NCI-H526 (cell line): Measurements from ENCODE around the gene SMIM36.
A peak's percentile ranks its signal among the peaks of the same experiment; 100 is the strongest.
"Not testable (repeated sequence)": the region's sequence is repeated elsewhere in the genome, so short reads cannot be mapped to it uniquely, and the experiment has no call there.

Experiments
- DNase-seq, 2 experiments: peaks; one replicate each; lab custom pipeline; 2025; lab: John Stamatoyannopoulos, UW

SMIM36 gene

GRCh38 chr17:55510986-55511721, at the start of gene SMIM36:
SMIM36 (minus strand) TSS chr17:55511452.
- no peak for DNase-seq

DNA sequence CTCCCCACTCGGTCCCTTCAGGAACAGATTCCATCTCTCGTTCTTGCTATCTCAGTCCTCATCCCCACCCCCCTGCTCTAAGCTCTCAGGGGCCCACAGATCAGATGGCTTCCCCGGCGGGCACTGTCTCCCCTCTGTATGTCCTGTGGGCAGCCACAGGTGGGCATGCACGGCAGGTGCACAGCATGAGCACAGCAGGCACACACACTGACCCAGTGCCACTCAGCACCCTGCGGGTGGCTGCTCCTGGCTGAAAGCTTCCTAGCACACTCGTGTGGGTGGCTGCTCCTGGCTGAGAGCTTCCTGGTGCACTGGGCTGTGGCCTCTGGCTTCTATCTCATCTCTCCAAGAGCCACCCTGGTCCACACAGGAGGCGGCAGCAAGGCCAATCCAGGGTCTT, 44.5 kb upstream of the SMIM36 start:
- DNase-seq: no peak

- DNase-seq: peak; percentile 14 to 24
These were observed 37.9 kb upstream of the SMIM36 start for GRCh38 chr17:55549140-55549539.

GRCh38 chr17:55546991-55547664, 35.9 kb upstream of the SMIM36 start:
- DNase-seq: no peak

DNA sequence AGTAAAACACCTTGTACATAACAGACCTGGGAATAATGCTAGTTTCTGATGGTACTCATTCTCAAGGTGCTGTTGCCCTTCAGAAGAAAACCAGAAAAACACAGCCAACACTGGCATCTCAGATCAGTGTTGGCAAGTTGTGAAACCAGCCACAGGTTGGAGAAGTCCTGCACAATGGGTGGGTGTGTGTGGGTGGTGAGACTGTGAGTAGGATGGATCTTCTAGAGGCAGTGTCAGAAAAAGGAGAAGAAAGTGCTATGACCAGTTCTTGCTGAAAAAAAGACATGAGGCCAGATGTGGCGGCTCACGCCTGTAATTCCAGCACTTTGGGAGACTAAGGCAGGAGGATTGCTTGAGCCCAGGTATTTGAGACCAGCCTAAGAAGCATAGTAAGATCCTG, 35.2 kb upstream of the SMIM36 start:
- no peak for DNase-seq

DNA sequence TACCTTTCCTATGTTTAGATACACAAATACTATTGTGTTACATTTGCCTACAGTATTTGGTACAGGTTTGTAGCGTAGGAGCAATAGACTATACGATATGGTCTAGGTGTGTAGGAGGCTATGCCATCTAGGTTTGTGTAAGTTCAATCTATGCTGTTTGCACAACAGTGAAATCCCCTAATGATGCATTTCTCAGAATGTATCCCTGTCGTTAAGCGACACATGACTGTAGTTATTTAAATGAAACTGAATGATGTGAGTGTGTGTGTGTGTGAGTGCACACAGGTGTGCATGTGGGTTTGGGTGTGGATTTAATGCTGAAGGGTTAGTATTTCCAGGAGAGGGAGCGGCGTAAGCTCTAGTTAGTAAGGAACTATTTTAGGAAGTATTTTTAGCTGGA, 34.6 kb upstream of the SMIM36 start:
- no peak for DNase-seq

- DNase-seq: no peak
These were observed 32.5 kb upstream of the SMIM36 start for GRCh38 chr17:55543709-55544108.

DNA sequence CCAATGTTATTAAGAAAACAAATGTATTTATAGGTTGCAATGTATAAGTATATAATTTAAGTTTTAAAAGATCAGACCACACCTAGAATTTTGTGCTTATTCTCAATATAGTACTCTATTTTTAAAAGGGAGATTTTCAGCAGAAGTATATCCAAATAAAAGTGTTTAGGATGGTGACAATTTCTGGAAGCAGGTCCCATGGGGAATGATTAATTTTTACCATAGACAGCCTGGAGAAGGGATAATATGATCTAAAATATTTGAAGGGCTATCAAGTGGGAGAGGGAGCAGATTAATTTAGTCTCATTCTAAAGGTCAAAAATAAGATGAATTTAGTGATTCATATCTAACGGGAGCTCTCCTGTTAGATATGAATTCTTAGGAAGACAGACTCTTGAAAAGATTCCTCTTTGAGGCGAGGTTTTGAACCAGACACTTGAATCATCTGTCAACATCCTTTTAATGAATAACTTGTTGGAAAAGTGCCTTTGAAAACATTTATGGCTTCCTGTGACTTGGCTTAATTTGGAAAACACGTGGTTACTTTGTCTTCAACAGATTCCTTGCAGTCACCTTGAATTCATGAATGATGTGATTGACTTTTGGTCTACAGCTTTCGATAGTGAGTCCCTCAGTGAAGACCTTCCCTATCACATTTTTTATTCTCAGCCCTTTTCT, 29.3 kb upstream of the SMIM36 start:
- no peak for DNase-seq

- no peak for DNase-seq
These were observed 25.0 kb upstream of the SMIM36 start for GRCh38 chr17:55536205-55536604.

GRCh38 chr17:55533608-55534007, 22.4 kb upstream of the SMIM36 start:
- DNase-seq: no peak

- no peak for DNase-seq
These were observed 21.4 kb upstream of the SMIM36 start for GRCh38 chr17:55532670-55533069.

- no peak for DNase-seq
These were observed 19.9 kb upstream of the SMIM36 start for GRCh38 chr17:55531053-55531728.

GRCh38 chr17:55530064-55530463, 18.8 kb upstream of the SMIM36 start:
- no peak for DNase-seq

DNA sequence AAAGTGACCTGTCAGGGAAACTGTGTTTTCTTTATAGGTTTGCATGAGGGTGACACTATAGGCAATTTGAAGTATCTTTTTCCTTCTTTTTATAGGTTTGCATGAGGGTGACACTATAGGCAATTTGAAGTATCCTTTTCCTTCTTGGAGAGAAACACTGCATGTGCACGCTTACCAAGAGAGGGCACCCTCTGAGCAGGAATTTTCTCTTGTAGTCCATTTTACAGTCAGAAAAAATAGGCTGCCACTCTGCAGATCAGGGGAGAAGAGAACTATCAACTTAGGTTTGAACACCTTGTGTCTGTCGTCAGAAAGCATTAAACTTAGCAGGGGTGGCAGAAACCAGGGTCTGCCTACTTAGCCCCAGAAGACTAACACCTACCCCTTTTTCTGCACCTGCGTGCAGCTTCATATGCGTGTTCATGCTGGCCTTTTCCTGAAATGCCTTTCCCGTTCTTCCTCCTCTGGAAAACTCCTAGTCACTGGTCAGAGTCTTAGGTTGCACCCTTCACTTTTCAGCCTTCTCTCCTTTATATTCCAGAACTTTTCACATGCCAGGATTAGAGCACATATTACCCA, 16.4 kb upstream of the SMIM36 start:
- DNase-seq: peak; percentile 45 to 57

- no peak for DNase-seq
These were observed 13.4 kb upstream of the SMIM36 start for GRCh38 chr17:55524440-55525220.

DNA sequence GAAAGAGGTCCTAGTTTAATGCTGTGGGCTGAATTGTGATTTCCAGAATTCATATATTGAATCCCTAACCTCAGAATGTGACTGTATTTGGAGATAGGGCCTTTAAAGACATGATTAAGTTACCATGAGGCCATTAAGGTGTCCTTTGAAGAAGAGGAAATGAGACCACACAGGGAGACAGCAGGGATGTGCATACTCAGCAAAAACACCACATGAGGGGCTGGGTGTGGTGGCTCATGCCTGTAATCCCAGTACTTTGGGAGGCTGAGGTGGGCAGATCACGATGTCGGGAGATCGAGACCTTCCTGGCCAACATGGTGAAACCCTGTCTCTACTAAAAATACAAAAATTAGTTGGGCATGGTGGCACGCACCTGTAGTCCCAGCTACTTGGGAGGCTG, 11.8 kb upstream of the SMIM36 start:
- not testable (repeated sequence) for DNase-seq

DNA sequence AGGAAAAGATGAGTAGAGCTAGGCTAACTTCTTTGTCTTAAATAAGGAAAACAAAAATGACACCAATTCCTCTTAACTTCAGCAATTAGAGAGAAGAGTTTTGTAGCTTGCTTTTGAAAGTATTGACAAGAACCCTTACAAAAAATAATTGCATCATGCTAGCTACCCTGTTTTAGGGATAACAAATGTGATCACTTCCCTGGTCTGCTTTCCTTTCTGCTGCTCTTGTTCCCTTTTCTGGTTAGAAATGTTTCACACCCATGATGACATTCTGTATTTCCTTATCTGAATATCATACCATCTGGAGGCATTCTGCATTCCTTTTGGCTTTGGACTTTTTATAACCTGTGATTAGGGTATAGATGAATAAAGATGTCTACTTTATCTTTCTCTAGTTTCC, 9.9 kb upstream of the SMIM36 start:
- DNase-seq: no peak

GRCh38 chr17:55520402-55520801, 9.2 kb upstream of the SMIM36 start:
- no peak for DNase-seq

- DNase-seq: no peak
These were observed 7.3 kb upstream of the SMIM36 start for GRCh38 chr17:55518510-55518909.

DNA sequence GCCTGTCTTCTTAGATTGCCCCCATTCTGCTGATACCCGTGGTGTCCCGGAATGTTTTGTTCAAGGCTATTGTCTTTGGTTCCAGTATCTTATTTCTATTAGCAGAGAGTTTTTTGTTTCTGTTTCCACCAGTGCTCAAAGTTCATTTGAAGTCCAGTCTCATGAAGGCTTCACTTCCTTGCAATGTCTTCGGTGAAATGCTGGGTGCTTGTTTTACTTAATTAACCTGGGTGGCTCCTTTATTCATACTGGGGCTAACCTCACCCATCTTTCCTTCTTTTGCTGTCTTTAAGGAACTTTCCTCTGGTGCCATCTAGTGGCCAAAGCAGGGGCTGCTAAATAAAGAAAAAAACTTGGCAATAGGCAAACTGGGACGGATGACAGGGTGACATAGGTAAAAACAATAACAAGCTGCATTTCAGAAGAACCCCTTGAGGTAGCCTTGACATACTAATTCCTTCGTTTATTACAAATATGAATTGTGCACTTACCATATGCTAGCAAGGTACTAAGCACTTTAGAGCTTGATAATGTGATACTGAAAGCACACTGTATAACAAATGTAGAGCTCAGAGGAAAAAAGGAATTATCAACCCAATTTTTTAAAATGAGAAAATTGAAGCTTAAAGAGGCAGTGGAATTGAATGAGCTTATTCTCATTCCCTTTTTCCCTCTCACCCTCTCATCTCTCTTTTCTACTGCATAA, 2.8 kb upstream of the SMIM36 start:
- peak; percentile 47 to 75 for DNase-seq

DNA sequence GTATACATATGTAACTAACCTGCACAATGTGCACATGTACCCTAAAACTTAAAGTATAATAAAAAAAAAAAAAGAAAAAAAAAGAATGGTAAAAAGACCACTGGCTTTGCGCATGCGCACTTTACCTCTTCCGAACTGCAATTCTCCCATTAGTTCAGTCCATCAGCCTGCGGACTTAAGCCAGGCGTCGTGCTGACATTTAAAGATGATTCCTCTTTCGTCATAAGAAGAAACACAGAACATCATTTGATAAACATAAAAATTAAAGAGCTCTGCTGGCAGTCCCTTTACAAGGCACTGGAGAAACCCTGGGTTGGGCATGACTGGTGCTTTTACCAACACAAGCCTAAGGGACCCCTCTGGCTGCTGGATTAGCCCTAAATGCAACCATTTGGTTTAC, 3.6 kb downstream of the SMIM36 start:
- DNase-seq: not testable (repeated sequence)
